GM18907 (cell line): Measurements from ENCODE around the gene PRKAR2B.
"Not testable (repeated sequence)": the region's sequence is repeated elsewhere in the genome, so short reads cannot be mapped to it uniquely, and the experiment has no call there.

Source experiments
- ATAC-seq: cut with Tn5 transposase; IDR thresholded peaks from one replicate; pipeline ENCODE4 v1.9.1; 2021; ENCODE audit warnings: mild to moderate bottlenecking, moderate library complexity; ENCODE audit not compliant: unreplicated experiment

The PRKAR2B gene

GRCh38 chr7:107047902-107048782 lies 3.6 kb downstream of the PRKAR2B start:
- ATAC-seq, result no peak

- ATAC-seq, result no peak
Observed at GRCh38 chr7:107048783-107049418, 4.4 kb downstream of the PRKAR2B start.

- no peak for ATAC-seq
Observed at GRCh38 chr7:107049480-107049879, 5.0 kb downstream of the PRKAR2B start.

- ATAC-seq, result no peak
Observed at GRCh38 chr7:107049971-107050532, 5.5 kb downstream of the PRKAR2B start.

GRCh38 chr7:107051376-107051775 lies 6.9 kb downstream of the PRKAR2B start:
- no peak for ATAC-seq

- not testable (repeated sequence) for ATAC-seq
Observed at GRCh38 chr7:107054965-107055364, 10.5 kb downstream of the PRKAR2B start.

- not testable (repeated sequence) for ATAC-seq
Observed at GRCh38 chr7:107056058-107056457, 11.6 kb downstream of the PRKAR2B start.

GRCh38 chr7:107056728-107057473 lies 12.4 kb downstream of the PRKAR2B start:
- no peak for ATAC-seq

- no peak for ATAC-seq
Observed at GRCh38 chr7:107057474-107057833, 12.9 kb downstream of the PRKAR2B start.

GRCh38 chr7:107059468-107059867 lies 15.0 kb downstream of the PRKAR2B start:
- ATAC-seq, result no peak

GRCh38 chr7:107063245-107064120 lies 19.0 kb downstream of the PRKAR2B start:
- no peak for ATAC-seq

- no peak for ATAC-seq
Observed at GRCh38 chr7:107064255-107064654, 19.8 kb downstream of the PRKAR2B start.

- ATAC-seq, result no peak
Observed at GRCh38 chr7:107065929-107066247, 21.4 kb downstream of the PRKAR2B start.

GRCh38 chr7:107068156-107068555 lies 23.7 kb downstream of the PRKAR2B start:
- ATAC-seq, result no peak

- ATAC-seq, result no peak
Observed at GRCh38 chr7:107069457-107069856, 25.0 kb downstream of the PRKAR2B start.

GRCh38 chr7:107070710-107071109 lies 26.2 kb downstream of the PRKAR2B start:
- no peak for ATAC-seq

- no peak for ATAC-seq
Observed at GRCh38 chr7:107071129-107071528, 26.6 kb downstream of the PRKAR2B start.

- ATAC-seq, result no peak
Observed at GRCh38 chr7:107072133-107072532, 27.6 kb downstream of the PRKAR2B start.

- no peak for ATAC-seq
Observed at GRCh38 chr7:107075863-107076574, 31.5 kb downstream of the PRKAR2B start.
